ENCODE measurements around the gene ACER3.
A peak's percentile ranks its signal among the peaks of the same experiment; 100 is the strongest.

Gene ACER3

DNA sequence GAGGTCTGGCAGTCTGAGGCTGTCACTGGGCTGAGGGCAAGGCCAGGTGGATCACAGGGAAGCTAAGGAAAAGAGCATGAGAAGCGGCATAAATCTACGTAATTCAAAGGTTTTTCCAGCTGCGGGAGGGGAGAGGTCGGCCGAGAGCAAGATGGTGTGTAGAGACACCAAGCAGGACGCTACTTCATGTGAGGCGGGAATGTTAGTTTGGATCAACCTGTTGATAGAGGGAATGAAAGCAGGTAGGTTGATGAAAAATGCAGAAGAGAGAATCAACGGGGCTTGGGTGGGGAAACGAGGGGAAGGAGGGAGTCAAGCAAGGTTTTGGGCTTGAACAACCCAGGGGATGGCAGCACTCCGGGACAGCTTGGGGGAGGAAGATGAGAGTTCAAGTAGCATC is 176.3 kb downstream of the ACER3 start:
- Histone ChIP-seq H3K9ac (ENCODE audit: low read length) (no peak overlapping the region), H3K36me3 (replicated peaks; ENCODE audit: low read depth, low read length) (no peaks in the 10 kb centered on the region), H3K27ac (ENCODE audit: low read length) (no peak overlapping the region), H3K79me2 (ENCODE audit: low read length) (no peaks in the 10 kb centered on the region), H3K4me3 (ENCODE audit: low read length) (no peak overlapping the region), H2AFZ (ENCODE audit: low read depth, low read length) (no peak overlapping the region), H3K4me2 (ENCODE audit: low read length) (no peak overlapping the region), H3K27me3 (ENCODE audit: low read depth, low read length) (peaks cover 19% of the 10 kb centered on the region), H3K9me3 (ENCODE audit: insufficient read depth, low read length) (no peaks in the 10 kb centered on the region), H3K4me1 (ENCODE audit: low read length) (peaks cover 28% of the 10 kb centered on the region), H4K20me1 (ENCODE audit: insufficient read depth, low read length) (no peaks in the 10 kb centered on the region)
- TF ChIP-seq, protein P1, sequence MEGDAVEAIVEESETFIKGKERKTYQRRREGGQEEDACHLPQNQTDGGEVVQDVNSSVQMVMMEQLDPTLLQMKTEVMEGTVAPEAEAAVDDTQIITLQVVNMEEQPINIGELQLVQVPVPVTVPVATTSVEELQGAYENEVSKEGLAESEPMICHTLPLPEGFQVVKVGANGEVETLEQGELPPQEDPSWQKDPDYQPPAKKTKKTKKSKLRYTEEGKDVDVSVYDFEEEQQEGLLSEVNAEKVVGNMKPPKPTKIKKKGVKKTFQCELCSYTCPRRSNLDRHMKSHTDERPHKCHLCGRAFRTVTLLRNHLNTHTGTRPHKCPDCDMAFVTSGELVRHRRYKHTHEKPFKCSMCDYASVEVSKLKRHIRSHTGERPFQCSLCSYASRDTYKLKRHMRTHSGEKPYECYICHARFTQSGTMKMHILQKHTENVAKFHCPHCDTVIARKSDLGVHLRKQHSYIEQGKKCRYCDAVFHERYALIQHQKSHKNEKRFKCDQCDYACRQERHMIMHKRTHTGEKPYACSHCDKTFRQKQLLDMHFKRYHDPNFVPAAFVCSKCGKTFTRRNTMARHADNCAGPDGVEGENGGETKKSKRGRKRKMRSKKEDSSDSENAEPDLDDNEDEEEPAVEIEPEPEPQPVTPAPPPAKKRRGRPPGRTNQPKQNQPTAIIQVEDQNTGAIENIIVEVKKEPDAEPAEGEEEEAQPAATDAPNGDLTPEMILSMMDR (IDR thresholded peaks at IDR 0.05; ENCODE audit: low read depth, low read length) = no peak
- TF ChIP-seq EZH2phosphoT487 (IDR thresholded peaks at IDR 0.05; ENCODE audit: low read depth) = no peak

GRCh38 chr11:77038029-77038824 is 177.5 kb downstream of the ACER3 start:
- no peak overlapping the region for H2AFZ ChIP-seq (ENCODE audit: low read depth, low read length)
- H3K9ac ChIP-seq (ENCODE audit: low read length) = peak overlapping the region; percentile 43; the same call in 1 of the 2 replicates
- peak overlapping the region; percentile 93 for H3K4me2 ChIP-seq (ENCODE audit: low read length)
- H3K27ac ChIP-seq (ENCODE audit: low read length) = peak overlapping the region; percentile 52
- H3K4me1 ChIP-seq (ENCODE audit: low read length) = peaks cover 28% of the 10 kb centered on the region
- H3K4me3 ChIP-seq (ENCODE audit: low read length) = peak overlapping the region; percentile 72
- no peaks in the 10 kb centered on the region for H4K20me1 ChIP-seq (ENCODE audit: insufficient read depth, low read length)
- H3K9me3 ChIP-seq (ENCODE audit: insufficient read depth, low read length) = no peaks in the 10 kb centered on the region
- TF ChIP-seq EZH2phosphoT487 (IDR thresholded peaks at IDR 0.05; ENCODE audit: low read depth) = no peak
- TF ChIP-seq, protein P1 (IDR thresholded peaks at IDR 0.05; ENCODE audit: low read depth, low read length) = no peak
- peaks cover 19% of the 10 kb centered on the region for H3K27me3 ChIP-seq (ENCODE audit: low read depth, low read length)
- no peaks in the 10 kb centered on the region for H3K36me3 ChIP-seq (replicated peaks; ENCODE audit: low read depth, low read length)
- no peaks in the 10 kb centered on the region for H3K79me2 ChIP-seq (ENCODE audit: low read length)

DNA sequence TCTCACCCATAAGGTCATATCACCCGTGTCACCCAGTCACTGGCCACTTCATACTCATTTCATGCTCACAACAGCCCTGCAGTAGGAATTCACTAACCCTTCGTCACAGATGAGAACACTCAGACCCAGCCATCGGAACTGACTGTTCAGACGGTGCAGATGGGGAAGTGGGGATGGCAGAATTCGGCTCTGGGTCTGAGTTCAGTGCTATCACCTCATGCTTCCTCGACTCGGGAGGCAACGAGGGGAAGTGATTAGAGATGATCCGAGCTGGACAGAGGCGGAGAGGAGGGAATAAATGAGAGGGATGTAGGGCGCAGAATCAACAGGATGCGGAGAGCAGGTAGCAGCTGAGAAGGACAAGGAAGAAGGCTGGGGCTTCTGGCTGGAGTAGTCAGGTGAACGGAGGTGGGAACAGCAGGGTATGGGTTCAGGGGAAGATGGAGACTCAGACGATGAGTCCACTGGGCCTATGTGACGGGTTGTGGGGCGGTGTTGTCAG is 178.2 kb downstream of the ACER3 start:
- H3K27me3 ChIP-seq (ENCODE audit: low read depth, low read length) = peaks cover 19% of the 10 kb centered on the region
- H3K27ac ChIP-seq (ENCODE audit: low read length) = peak overlapping the region; percentile 52
- no peaks in the 10 kb centered on the region for H3K36me3 ChIP-seq (replicated peaks; ENCODE audit: low read depth, low read length)
- peak overlapping the region; percentile 93 for H3K4me2 ChIP-seq (ENCODE audit: low read length)
- peaks cover 26% of the 10 kb centered on the region for H3K4me1 ChIP-seq (ENCODE audit: low read length)
- H4K20me1 ChIP-seq (ENCODE audit: insufficient read depth, low read length) = no peaks in the 10 kb centered on the region
- H3K4me3 ChIP-seq (ENCODE audit: low read length) = peak overlapping the region; percentile 72
- H3K79me2 ChIP-seq (ENCODE audit: low read length) = no peaks in the 10 kb centered on the region
- H3K9me3 ChIP-seq (ENCODE audit: insufficient read depth, low read length) = no peaks in the 10 kb centered on the region
- TF ChIP-seq EZH2phosphoT487 (IDR thresholded peaks at IDR 0.05; ENCODE audit: low read depth) = no peak
- TF ChIP-seq, protein P1 (IDR thresholded peaks at IDR 0.05; ENCODE audit: low read depth, low read length) = no peak
- H3K9ac ChIP-seq (ENCODE audit: low read length) = peak overlapping the region; percentile 43
- peak overlapping the region; percentile 66 for H2AFZ ChIP-seq (ENCODE audit: low read depth, low read length)
